Left kidney (tissue), 8 donors: ENCODE data around the gene FLT3LG. TPM values are rescaled to one million over a fixed set of nuclear protein-coding genes. Genes with fewer than 3 reads are reported as not detected.

ENCODE experiments used
- DNase-seq: peaks from one replicate; pipeline ENCODE4 v3.0.0-alpha.2; 2013
- long read RNA-seq, 8 donors: transcript quantifications; one replicate each; lab custom pipeline, GENCODE V29; 2026
- polyA plus RNA-seq: library from polyadenylated mRNA; unstranded; fragments of 120-200 nt; gene quantifications from one replicate; pipeline ENCODE4 v1.2.1, GENCODE V29; 2013; ENCODE audit not compliant: insufficient read length

Gene FLT3LG
- 3.3 TPM for polyA plus RNA-seq
- long read RNA-seq, donor 1, partial matches to known transcripts, result 0 of 1 reads
- long read RNA-seq, donor 1, other reads (novel, unspliced or antisense), result 0 of 1 reads
- long read RNA-seq, donor 2, result 0 reads
- long read RNA-seq, donor 3, result 0 reads
- long read RNA-seq, donor 4, result 0 reads
- long read RNA-seq, donor 5, result 0 reads
- long read RNA-seq, donor 6, result 0 reads
- long read RNA-seq, donor 7, result 0 reads
- long read RNA-seq, donor 8, result 0 reads

- DNase-seq, result no peak
These were observed at the start of gene FLT3LG for GRCh38 chr19:49473868-49474541. FLT3LG (plus strand) TSS chr19:49474215; CDS start chr19:49474640, 425 bp downstream.

GRCh38 chr19:49425178-49425577, 48.8 kb upstream of the FLT3LG start, which contains the start of gene GFY:
GFY (plus strand) TSS chr19:49425388; CDS start chr19:49426431, 1,043 bp downstream.
- DNase-seq, result no peak

- DNase-seq, result no peak
These were observed 48.0 kb upstream of the FLT3LG start for GRCh38 chr19:49425922-49426592.

GRCh38 chr19:49427339-49427738, 46.7 kb upstream of the FLT3LG start:
- DNase-seq, result no peak

- no peak for DNase-seq
These were observed 46.0 kb upstream of the FLT3LG start for GRCh38 chr19:49427855-49428546.

- no peak for DNase-seq
These were observed 45.2 kb upstream of the FLT3LG start for GRCh38 chr19:49428547-49429451.

GRCh38 chr19:49430172-49430677, 43.8 kb upstream of the FLT3LG start:
- DNase-seq, result no peak

GRCh38 chr19:49430678-49431329, 43.2 kb upstream of the FLT3LG start:
- DNase-seq, result no peak

GRCh38 chr19:49431330-49431749, 42.7 kb upstream of the FLT3LG start:
- no peak for DNase-seq

GRCh38 chr19:49432141-49433073, 41.6 kb upstream of the FLT3LG start:
- no peak for DNase-seq

- no peak for DNase-seq
These were observed 40.6 kb upstream of the FLT3LG start for GRCh38 chr19:49433240-49433901.

GRCh38 chr19:49434907-49435583, 39.0 kb upstream of the FLT3LG start:
- DNase-seq, result no peak

GRCh38 chr19:49435670-49436069, 38.3 kb upstream of the FLT3LG start:
- DNase-seq, result no peak

- DNase-seq, result no peak
These were observed 37.5 kb upstream of the FLT3LG start for GRCh38 chr19:49436381-49437017.

GRCh38 chr19:49437231-49437630, 36.8 kb upstream of the FLT3LG start:
- DNase-seq, result no peak

- DNase-seq, result no peak
These were observed 35.8 kb upstream of the FLT3LG start for GRCh38 chr19:49438261-49438660.

GRCh38 chr19:49439836-49440235, 34.2 kb upstream of the FLT3LG start:
- DNase-seq, result no peak
